Urothelium cell line (cell line): ENCODE measurements around the gene ADGRL1.
"Not testable (repeated sequence)": the region's sequence is repeated elsewhere in the genome, so short reads cannot be mapped to it uniquely, and the experiment has no call there.

Source experiments
- DNase-seq: peaks from one replicate; pipeline ENCODE4 v3.0.0; 2011; ENCODE audit warnings: low spot score, mixed read lengths
- FAIRE-seq: peaks from 2 replicates; lab custom pipeline; 2011; peaks lifted over from hg19 to GRCh38; lab: Jason Lieb, UNC

The ADGRL1 gene

GRCh38 chr19:14205452-14206287 is at the start of gene ADGRL1:
ADGRL1 (minus strand) TSS chr19:14206169; CDS start chr19:14183602, 22,567 bp downstream.
- not testable (repeated sequence) for DNase-seq, FAIRE-seq

DNA sequence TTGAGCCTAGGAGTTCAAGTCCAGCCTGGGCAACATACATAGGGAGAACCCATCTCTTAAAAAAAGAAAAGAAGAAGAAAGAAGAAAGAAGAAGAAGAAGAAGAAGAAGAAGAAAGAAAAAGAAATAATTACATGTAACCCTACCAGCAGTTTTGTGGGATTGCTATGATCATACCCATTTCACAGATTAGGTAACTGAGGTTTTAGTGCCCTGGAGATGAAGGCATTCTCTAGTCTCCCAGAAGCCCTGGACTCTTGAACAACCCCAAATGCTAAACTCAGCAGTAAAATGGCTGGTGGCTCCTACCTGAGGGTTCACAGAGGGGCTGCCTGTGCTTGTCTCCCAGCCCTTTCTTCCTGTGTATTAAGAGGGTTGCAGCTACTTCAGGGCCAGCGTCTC is 49.3 kb upstream of the ADGRL1 start:
- not testable (repeated sequence) for FAIRE-seq, DNase-seq

- not testable (repeated sequence) for FAIRE-seq, DNase-seq
Measured at GRCh38 chr19:14253822-14254599, 48.0 kb upstream of the ADGRL1 start.

DNA sequence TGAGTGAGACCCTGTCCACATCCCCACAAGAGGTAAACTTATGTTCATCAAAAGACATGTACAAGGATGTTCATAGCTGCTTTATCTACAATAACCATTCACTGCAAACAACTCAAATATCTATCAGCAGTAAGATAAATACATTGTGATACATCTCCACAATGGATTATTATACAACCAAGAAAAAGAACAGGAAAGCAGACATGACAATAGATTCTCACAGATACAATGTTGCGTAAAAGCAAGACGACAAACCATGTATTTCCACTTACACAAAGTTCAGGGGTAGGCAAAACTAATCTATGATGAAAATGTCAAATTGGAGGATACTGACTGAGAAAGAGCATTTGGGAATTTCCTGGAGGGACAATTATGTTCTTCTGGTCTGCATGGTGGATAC is 46.2 kb upstream of the ADGRL1 start:
- not testable (repeated sequence) for DNase-seq, FAIRE-seq

DNA sequence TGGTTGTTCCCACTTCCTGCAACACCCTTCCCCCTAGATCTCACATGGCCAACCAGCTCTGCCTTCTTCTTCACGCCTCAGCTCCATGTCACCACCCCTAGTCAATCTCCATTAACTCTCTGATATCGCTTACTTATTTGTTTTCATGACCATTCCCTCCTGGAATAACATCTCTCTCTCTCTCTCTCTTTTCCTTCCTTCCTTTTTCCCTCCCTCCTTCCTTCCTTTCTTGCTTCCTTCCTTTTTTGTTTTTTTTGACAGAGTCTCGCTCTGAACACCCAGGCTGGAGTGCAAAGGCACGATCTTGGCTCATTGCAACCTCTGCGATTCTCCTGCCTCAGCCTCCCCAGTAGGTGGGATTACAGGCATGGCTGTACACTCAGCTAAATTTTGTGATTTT is 44.9 kb upstream of the ADGRL1 start:
- no peak for FAIRE-seq
- DNase-seq, result no peak

- FAIRE-seq, DNase-seq: not testable (repeated sequence)
Measured at GRCh38 chr19:14250315-14250714, 44.3 kb upstream of the ADGRL1 start.

GRCh38 chr19:14249891-14250290 is 43.9 kb upstream of the ADGRL1 start:
- not testable (repeated sequence) for DNase-seq, FAIRE-seq

- not testable (repeated sequence) for FAIRE-seq, DNase-seq
Measured at GRCh38 chr19:14249012-14249754, 43.2 kb upstream of the ADGRL1 start.

DNA sequence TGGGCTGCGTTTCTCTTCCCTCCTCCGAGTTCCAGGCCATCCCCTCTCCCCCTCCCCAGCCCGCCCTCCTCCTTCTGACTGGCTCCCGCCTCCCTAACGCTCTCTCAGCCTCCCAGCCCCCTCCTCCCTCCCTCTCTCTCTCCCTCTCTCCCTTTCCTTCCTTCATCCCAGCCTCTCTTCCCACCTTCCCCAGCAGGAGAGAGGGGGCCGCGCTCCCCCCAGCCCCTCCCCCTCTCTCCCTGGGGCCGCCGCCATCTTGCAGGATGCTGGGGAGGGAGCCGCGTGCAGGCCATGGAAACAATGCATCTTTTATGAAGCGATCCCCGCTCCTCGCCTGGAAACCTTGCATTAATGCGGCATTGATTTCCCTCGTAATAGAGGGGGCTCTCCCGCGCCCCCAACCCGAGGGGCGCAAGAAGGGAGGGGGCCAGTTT is 42.6 kb upstream of the ADGRL1 start:
- DNase-seq (peak; percentile 40), FAIRE-seq (no peak)

GRCh38 chr19:14247548-14248471 is 41.8 kb upstream of the ADGRL1 start:
- DNase-seq, FAIRE-seq: not testable (repeated sequence)

DNA sequence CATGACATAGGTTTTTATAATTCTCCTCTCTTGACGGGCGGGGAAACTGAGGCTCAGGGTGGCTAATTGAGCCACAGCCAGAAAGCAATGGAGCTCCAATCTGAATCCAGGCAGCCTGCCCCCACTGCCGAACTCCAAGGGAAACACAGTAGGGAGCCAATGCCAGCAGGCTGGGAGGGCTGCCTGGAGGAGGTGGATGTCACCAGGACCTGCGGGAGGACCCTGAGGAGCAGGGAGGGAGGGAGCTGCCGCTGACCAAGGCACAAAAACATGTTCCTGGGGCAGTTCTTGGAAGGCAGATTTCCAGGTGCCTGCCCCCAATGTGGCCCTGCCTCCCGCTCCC is 41.2 kb upstream of the ADGRL1 start:
- DNase-seq, FAIRE-seq: not testable (repeated sequence)

- not testable (repeated sequence) for FAIRE-seq
Measured at GRCh38 chr19:14244393-14244792, 38.4 kb upstream of the ADGRL1 start.

GRCh38 chr19:14243718-14244117 is 37.7 kb upstream of the ADGRL1 start:
- not testable (repeated sequence) for FAIRE-seq, DNase-seq

More at GRCh38 chr19:14244393-14244792, 38.4 kb upstream of the ADGRL1 start:
- DNase-seq, result not testable (repeated sequence)

DNA sequence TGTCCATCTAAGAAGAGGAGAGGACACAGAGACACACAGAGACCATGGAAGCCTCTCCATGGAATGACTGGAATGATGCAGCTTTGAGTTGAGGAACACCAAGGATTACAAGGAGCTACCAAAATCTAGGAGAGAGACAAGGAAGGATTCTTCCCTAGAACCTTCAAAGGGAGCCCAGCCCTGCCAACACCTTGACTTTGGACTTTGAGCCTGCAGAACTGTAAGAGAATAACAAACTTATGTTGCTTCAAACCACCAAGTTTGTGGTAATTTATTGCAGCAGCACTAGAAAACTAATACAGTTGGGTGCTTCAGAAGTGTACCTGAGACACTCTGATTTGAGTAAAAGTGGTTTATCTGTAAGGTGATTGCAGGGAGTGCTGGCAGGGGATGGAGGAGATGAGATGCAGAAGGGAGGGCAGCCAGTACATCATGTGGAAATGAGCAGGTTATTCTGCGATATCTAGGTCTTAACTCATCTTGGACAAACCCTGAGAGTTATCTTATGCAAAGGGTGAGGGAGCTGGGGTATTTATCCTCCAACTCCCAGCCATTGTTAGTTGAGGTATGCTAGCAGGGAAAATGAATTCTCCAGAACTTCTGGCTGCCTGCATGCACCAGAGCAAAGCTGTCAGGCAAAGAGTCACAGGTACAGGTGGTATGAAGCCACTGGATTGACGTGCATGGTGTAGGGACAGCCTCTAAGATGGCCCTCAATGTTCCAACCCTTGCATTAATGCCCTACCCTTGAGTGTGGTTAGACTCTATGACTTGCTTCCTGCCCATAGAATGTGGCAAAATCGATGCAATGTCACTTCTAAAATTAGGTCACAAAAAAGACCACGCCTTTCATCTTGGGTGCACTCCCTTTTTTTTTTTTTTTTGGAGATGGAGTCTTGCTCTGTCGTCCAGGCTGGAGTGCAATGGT is 31.3 kb upstream of the ADGRL1 start:
- no peak for FAIRE-seq
- no peak for DNase-seq

- not testable (repeated sequence) for FAIRE-seq, DNase-seq
Measured at GRCh38 chr19:14232945-14233344, 27.0 kb upstream of the ADGRL1 start.

DNA sequence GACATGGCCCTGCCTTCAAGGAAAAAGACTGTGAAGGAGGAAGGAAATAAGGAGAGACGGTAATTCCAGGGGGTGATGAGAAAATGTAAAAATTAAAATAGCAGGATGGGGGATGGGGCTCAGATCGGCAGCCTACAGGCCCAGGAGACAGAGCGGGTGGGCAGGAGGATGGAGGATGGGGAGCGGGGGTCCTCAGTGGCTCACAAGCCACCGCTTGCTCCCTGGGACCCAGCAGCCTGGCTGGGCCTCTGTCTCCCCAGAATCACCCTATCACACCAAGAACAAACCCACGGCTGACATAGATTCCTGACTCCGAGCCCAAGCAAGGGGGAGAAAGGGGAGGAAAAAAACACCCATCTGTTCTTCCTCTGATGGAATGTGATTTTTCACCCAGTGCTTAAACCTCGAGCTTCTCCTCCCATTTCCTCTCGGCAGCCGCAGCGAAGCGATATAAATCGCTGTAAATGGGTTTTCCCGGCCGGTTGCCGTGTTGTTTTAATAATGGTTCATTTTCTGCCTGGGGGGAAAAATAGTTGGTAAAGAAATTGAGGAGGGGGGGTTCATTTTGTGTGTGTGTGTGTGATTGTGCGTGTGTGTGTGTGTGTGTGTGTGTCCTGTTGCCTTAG is 22.6 kb upstream of the ADGRL1 start:
- FAIRE-seq, DNase-seq: not testable (repeated sequence)

DNA sequence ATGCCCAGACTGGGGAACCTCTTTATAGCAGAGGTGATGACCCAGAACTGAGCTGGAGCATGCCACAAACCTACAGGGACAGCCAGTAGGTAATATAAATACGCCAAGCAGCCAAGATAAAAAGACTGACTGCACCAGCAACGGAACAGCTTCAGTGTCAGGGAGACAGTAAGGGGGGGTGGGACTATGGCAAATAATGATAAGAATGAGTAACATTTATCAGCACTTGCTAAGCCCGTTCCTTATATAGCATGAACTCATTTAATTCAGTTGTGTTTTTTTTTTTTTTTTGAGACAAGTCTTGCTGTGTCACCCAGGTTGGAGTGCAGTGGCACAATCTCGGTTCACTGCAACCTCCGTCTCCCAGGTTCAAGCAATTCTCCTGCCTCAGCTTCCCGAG is 20.5 kb upstream of the ADGRL1 start:
- not testable (repeated sequence) for DNase-seq, FAIRE-seq

DNA sequence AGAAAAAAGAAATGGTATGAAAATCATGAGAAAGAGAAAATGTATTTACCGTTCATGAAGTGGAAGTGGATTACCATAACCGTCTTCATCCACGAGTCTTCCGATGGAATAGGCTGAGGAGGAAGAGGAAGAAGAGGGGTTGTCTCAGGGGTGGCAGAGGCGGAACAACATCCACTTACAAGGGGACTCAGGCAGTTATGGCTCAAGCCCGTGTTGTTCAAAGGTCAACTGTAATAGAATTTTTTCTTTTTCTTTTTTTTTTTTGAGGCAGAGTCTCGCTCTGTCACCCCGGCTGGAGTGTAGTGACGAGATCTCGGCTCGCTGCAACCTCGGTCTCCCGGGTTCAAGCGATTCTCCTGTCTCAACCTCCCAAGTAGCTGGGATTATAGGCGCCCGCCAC is 16.9 kb upstream of the ADGRL1 start:
- no peak for FAIRE-seq
- no peak for DNase-seq
